Liver (tissue), 9 donors: ENCODE data around the gene FBXW4. TPM values are rescaled to one million over a fixed set of nuclear protein-coding genes. Genes with fewer than 3 reads are reported as not detected.

Source experiments
- DNase-seq: peaks from one replicate; pipeline ENCODE4 v3.0.0-alpha.2; 2017; ENCODE audit warnings: low spot score
- H3K27ac ChIP-seq, 2 donors: one replicate each; pipeline ENCODE4 v1.7.0; 2013; ENCODE audit warnings: inconsistent platforms in 2 of 2, low read length in 2 of 2, control low read depth in 1 of 2, low read depth in 1 of 2, mild to moderate bottlenecking in 1 of 2
- H3K27me3 ChIP-seq, 4 donors: one replicate each; pipeline versions ENCODE4 v1.6.1 to v1.7.0; 2013; ENCODE audit warnings: low read length in 3 of 4, inconsistent platforms in 1 of 4, mild to moderate bottlenecking in 1 of 4, moderate library complexity in 1 of 4; ENCODE audit not compliant: control insufficient read depth in 4 of 4, insufficient read depth in 4 of 4
- H3K36me3 ChIP-seq, 4 donors: one replicate each; pipeline versions ENCODE4 v1.6.1 to v1.7.0; 2013; ENCODE audit warnings: low read length in 3 of 4, mild to moderate bottlenecking in 3 of 4, low read depth in 1 of 4, moderate library complexity in 1 of 4; ENCODE audit not compliant: control insufficient read depth in 4 of 4, insufficient read depth in 3 of 4
- H3K4me1 ChIP-seq, 4 donors: one replicate each; pipeline versions ENCODE4 v1.6.1 to v1.7.0; 2013; ENCODE audit warnings: low read length in 3 of 4, mild to moderate bottlenecking in 3 of 4, moderate library complexity in 1 of 4; ENCODE audit not compliant: control insufficient read depth in 4 of 4, insufficient read depth in 4 of 4
- H3K4me3 ChIP-seq, 3 donors: one replicate each; pipeline versions ENCODE4 v1.6.1 to v1.7.0; 2013; ENCODE audit warnings: low read length in 3 of 3, control low read depth in 1 of 3, low read depth in 1 of 3, mild to moderate bottlenecking in 1 of 3
- H3K9ac ChIP-seq, 2 donors: one replicate each; pipeline ENCODE4 v1.7.0; 2013; ENCODE audit warnings: low read length in 2 of 2, mild to moderate bottlenecking in 2 of 2, moderate library complexity in 2 of 2, control low read depth in 1 of 2, low read depth in 1 of 2
- H3K9me3 ChIP-seq, 4 donors: one replicate each; pipeline versions ENCODE4 v1.6.1 to v1.7.0; 2013; ENCODE audit warnings: low read length in 3 of 4; ENCODE audit not compliant: control insufficient read depth in 4 of 4
- FOXA1 ChIP-seq: IDR thresholded peaks from 2 replicates; pipeline ENCODE4 v1.6.1; 2016; ENCODE audit warnings: antibody characterized with exemption
- FOXA2 ChIP-seq: IDR thresholded peaks from 2 replicates; pipeline ENCODE4 v1.6.1; 2016; ENCODE audit warnings: antibody characterized with exemption
- GABPA ChIP-seq, 2 donors: IDR thresholded peaks in 1 of 2; conservative IDR thresholded peaks in 1 of 2; 2 replicates each; pipeline ENCODE4 v1.6.1; 2016; ENCODE audit warnings: antibody characterized with exemption in 2 of 2, mild to moderate bottlenecking in 1 of 2, moderate library complexity in 1 of 2
- HNF4A ChIP-seq, 2 donors: conservative IDR thresholded peaks; 2 replicates each; pipeline ENCODE4 v1.6.1; 2016; ENCODE audit warnings: antibody characterized with exemption in 2 of 2, mild to moderate bottlenecking in 2 of 2
- JUND ChIP-seq, 2 donors: IDR thresholded peaks; 2 replicates each; pipeline ENCODE4 v1.6.1; 2016; ENCODE audit warnings: antibody characterized with exemption in 2 of 2
- NR2F2 ChIP-seq: IDR thresholded peaks from 2 replicates; pipeline ENCODE4 v1.6.1; 2016; ENCODE audit warnings: antibody characterized with exemption
- RAD21 ChIP-seq, 2 donors: IDR thresholded peaks; 2 replicates each; pipeline ENCODE4 v1.6.1; 2016; ENCODE audit warnings: antibody characterized with exemption in 2 of 2, mild to moderate bottlenecking in 2 of 2
- RXRA ChIP-seq, 2 donors: IDR thresholded peaks; 2 replicates each; pipeline ENCODE4 v1.6.1; 2017 to 2018; ENCODE audit warnings: antibody characterized with exemption in 2 of 2, mild to moderate bottlenecking in 1 of 2
- SP1 ChIP-seq: IDR thresholded peaks from 2 replicates; pipeline ENCODE4 v1.6.1; 2018; ENCODE audit warnings: antibody characterized with exemption, mild to moderate bottlenecking
- TAF1 ChIP-seq: conservative IDR thresholded peaks from 2 replicates; pipeline ENCODE4 v1.6.1; 2016; ENCODE audit warnings: antibody characterized with exemption, mild to moderate bottlenecking
- YY1 ChIP-seq: IDR thresholded peaks from 2 replicates; pipeline ENCODE4 v1.6.1; 2016; ENCODE audit warnings: antibody characterized with exemption, mild to moderate bottlenecking
- WGBS: extraction: QIAGEN DNeasy Blood & Tissue Kit; methylation state at CpG from one replicate; pipeline ENCODE4 v1.1.7; 2013; 5-methylcytosine and 5-hydroxymethylcytosine counted together
- polyA plus RNA-seq, 2 donors: library from polyadenylated mRNA; stranded (reverse) in 1 of 2; unstranded in 1 of 2; fragments of 200-250 nt in 1 of 2; fragments of >200 nt in 1 of 2; fragmentation: Nextera tagmentation in 1 of 2; extraction: Ambion mirVana in 1 of 2; gene quantifications; one replicate each; pipeline versions ENCODE4 v1.2.1 to v1.2.3, GENCODE V29; 2013 to 2015
- total RNA-seq, 2 donors: library from RNA; depleted of rRNA; stranded (reverse); fragments of >200 nt; gene quantifications; one replicate each; pipeline ENCODE4 v1.2.3, GENCODE V29; 2014
- TF ChIP-seq, protein P1 (sequence below): IDR thresholded peaks from 2 replicates; pipeline ENCODE4 v1.6.1; 2016; ENCODE audit warnings: antibody characterized with exemption, mild to moderate bottlenecking
- TF ChIP-seq, protein P2 (sequence below): IDR thresholded peaks from 2 replicates; pipeline ENCODE4 v1.6.1; 2016; ENCODE audit warnings: antibody characterized with exemption
- TF ChIP-seq, protein P3 (sequence below): fragments of 150-350 bp; IDR thresholded peaks from 2 replicates; pipeline ENCODE4 v1.5.1; 2017; ENCODE audit warnings: improper control_type of control experiment, low read depth, low read length; ENCODE audit not compliant: missing input control
- TF ChIP-seq, protein P4 (sequence below): IDR thresholded peaks from 2 replicates; pipeline ENCODE4 v1.6.1; 2016; ENCODE audit warnings: antibody characterized with exemption
- TF ChIP-seq, protein P5 (sequence below): IDR thresholded peaks from 2 replicates; pipeline ENCODE4 v1.6.1; 2016; ENCODE audit warnings: antibody characterized with exemption
- donor health status: healthy.
- donor health status: healthy.
- donor health status: healthy.
- donor health status: healthy.
- donor health status: healthy.

FBXW4 gene
- total and polyA plus RNA-seq, 4 donors: 5.4 to 54.1 (median 20.5) TPM

DNA sequence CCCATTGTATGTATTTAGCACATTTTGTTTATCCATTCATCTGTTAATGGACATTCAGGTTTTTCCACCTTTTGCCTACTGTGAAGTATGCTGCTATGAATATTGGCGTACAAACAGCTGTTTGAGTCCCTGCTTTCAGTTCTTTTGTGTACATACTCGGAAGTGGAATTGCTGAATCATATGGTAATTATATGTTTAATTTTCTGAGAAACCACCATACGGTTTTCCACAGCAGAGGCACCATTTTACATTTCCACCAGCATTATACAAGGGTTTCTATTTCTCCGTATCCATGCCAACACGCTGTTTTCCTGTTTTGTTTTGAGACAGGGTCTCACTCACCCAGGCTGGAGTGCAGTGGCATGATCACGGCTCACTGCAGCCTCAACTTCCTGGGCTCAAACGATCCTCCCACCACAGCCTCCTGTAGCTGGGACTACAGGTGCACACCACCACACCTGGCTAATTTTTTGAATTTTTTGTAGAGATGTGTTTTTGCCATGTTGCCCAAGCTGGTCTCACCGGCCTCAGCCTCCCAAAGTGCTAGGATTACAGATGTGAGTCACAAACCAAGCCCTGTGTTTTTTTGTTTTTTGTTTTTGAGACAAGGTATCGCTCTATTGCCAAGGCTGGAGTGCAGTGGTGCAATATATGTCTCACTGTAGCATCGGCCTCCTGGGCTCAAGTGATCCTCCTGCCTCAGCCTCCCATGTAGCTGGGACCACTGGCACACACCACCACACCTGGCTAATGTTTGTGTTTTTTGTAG, 22.1 kb upstream of the FBXW4 start:
- no peak for TF ChIP-seq HNF4A (conservative IDR thresholded peaks at IDR 0.05)
- no peak for TF ChIP-seq RXRA (IDR thresholded peaks at IDR 0.05)
- TF ChIP-seq RAD21 (IDR thresholded peaks at IDR 0.05): no peak
- no peak for TF ChIP-seq FOXA1
- TF ChIP-seq, protein P1, sequence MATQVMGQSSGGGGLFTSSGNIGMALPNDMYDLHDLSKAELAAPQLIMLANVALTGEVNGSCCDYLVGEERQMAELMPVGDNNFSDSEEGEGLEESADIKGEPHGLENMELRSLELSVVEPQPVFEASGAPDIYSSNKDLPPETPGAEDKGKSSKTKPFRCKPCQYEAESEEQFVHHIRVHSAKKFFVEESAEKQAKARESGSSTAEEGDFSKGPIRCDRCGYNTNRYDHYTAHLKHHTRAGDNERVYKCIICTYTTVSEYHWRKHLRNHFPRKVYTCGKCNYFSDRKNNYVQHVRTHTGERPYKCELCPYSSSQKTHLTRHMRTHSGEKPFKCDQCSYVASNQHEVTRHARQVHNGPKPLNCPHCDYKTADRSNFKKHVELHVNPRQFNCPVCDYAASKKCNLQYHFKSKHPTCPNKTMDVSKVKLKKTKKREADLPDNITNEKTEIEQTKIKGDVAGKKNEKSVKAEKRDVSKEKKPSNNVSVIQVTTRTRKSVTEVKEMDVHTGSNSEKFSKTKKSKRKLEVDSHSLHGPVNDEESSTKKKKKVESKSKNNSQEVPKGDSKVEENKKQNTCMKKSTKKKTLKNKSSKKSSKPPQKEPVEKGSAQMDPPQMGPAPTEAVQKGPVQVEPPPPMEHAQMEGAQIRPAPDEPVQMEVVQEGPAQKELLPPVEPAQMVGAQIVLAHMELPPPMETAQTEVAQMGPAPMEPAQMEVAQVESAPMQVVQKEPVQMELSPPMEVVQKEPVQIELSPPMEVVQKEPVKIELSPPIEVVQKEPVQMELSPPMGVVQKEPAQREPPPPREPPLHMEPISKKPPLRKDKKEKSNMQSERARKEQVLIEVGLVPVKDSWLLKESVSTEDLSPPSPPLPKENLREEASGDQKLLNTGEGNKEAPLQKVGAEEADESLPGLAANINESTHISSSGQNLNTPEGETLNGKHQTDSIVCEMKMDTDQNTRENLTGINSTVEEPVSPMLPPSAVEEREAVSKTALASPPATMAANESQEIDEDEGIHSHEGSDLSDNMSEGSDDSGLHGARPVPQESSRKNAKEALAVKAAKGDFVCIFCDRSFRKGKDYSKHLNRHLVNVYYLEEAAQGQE: no peak
- no peak for TF ChIP-seq YY1
- TF ChIP-seq, protein P2, sequence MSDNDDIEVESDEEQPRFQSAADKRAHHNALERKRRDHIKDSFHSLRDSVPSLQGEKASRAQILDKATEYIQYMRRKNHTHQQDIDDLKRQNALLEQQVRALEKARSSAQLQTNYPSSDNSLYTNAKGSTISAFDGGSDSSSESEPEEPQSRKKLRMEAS: no peak
- TF ChIP-seq SP1: no peak
- TF ChIP-seq JUND (IDR thresholded peaks at IDR 0.05): no peak
- TF ChIP-seq, protein P3, sequence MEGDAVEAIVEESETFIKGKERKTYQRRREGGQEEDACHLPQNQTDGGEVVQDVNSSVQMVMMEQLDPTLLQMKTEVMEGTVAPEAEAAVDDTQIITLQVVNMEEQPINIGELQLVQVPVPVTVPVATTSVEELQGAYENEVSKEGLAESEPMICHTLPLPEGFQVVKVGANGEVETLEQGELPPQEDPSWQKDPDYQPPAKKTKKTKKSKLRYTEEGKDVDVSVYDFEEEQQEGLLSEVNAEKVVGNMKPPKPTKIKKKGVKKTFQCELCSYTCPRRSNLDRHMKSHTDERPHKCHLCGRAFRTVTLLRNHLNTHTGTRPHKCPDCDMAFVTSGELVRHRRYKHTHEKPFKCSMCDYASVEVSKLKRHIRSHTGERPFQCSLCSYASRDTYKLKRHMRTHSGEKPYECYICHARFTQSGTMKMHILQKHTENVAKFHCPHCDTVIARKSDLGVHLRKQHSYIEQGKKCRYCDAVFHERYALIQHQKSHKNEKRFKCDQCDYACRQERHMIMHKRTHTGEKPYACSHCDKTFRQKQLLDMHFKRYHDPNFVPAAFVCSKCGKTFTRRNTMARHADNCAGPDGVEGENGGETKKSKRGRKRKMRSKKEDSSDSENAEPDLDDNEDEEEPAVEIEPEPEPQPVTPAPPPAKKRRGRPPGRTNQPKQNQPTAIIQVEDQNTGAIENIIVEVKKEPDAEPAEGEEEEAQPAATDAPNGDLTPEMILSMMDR: no peak
- TF ChIP-seq, protein P4, sequence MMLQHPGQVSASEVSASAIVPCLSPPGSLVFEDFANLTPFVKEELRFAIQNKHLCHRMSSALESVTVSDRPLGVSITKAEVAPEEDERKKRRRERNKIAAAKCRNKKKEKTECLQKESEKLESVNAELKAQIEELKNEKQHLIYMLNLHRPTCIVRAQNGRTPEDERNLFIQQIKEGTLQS: no peak
- TF ChIP-seq GABPA (IDR thresholded peaks at IDR 0.05 in 1 of 2, conservative IDR thresholded peaks at IDR 0.05 in 1 of 2): no peak
- no peak for TF ChIP-seq TAF1
- no peak for TF ChIP-seq FOXA2
- TF ChIP-seq NR2F2: no peak
- Histone ChIP-seq H3K4me3 (no peak overlapping the region), H3K27me3 (no peaks in the 10 kb centered on the region), H3K4me1 (no peaks in the 10 kb centered on the region), H3K9me3 (no peaks in the 10 kb centered on the region), H3K27ac (no peak overlapping the region), H3K36me3 (no peaks in the 10 kb centered on the region), H3K9ac (no peak overlapping the region)
- 88% methylated on average over 10 of the region's 10 CpGs for WGBS
- no peak for DNase-seq

DNA sequence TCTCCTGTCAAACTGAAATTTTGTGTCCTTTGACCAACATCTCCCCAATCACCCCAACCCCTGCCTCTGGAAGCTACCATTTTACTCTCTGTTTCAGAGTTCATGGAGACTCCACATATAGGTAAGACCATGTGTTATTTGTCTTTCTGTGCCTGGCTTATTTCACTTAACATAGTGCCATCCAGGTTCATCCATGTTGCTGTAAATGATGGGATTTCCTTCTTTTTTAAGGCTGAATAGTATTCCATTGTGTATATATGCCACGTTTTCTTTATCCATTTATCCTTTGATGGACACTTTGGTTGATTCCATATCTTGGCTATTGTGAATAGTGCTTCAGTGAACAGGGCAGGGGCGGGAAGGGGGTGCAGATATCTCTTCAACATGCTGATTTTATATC, 18.0 kb upstream of the FBXW4 start:
- H3K9ac ChIP-seq: no peak overlapping the region
- TF ChIP-seq, protein P5, sequence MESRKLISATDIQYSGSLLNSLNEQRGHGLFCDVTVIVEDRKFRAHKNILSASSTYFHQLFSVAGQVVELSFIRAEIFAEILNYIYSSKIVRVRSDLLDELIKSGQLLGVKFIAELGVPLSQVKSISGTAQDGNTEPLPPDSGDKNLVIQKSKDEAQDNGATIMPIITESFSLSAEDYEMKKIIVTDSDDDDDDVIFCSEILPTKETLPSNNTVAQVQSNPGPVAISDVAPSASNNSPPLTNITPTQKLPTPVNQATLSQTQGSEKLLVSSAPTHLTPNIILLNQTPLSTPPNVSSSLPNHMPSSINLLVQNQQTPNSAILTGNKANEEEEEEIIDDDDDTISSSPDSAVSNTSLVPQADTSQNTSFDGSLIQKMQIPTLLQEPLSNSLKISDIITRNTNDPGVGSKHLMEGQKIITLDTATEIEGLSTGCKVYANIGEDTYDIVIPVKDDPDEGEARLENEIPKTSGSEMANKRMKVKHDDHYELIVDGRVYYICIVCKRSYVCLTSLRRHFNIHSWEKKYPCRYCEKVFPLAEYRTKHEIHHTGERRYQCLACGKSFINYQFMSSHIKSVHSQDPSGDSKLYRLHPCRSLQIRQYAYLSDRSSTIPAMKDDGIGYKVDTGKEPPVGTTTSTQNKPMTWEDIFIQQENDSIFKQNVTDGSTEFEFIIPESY: no peak
- TF ChIP-seq JUND (IDR thresholded peaks at IDR 0.05): no peak
- WGBS: 83% methylated on average over 2 of the region's 2 CpGs

More for the DNA sequence above, 18.0 kb upstream of the FBXW4 start:
- no peak for DNase-seq
- Histone ChIP-seq H3K27me3 (peaks cover 0 to 5% (median 2%) of the 10 kb centered on the region in 4 donors), H3K27ac (no peak overlapping the region), H3K9me3 (no peaks in the 10 kb centered on the region), H3K4me3 (no peak overlapping the region), H3K36me3 (no peaks in the 10 kb centered on the region), H3K4me1 (no peaks in the 10 kb centered on the region)
